ENCODE data around the gene CEP128.
"Not testable (repeated sequence)": the region's sequence is repeated elsewhere in the genome, so short reads cannot be mapped to it uniquely, and the experiment has no call there.

Gene CEP128

DNA sequence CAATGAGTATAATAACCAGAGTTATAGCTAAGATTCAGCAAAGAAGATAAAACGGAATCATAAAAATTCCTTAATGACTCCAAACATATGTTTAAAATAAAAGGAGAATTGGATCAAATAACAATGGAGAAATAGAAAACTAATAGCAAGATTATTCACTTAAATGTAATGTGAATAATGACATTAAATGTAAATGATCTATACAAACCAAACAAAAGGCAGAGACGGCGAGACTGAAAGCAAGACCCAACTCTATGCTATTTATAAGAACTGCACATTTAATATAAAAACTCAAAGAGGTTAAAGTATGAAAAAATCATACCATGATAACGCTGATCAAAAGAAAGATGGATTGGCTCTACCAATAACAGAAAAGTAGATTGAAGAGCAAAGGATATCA lies 10.0 kb upstream of the CEP128 start:
- no peak for DNase-seq

DNA sequence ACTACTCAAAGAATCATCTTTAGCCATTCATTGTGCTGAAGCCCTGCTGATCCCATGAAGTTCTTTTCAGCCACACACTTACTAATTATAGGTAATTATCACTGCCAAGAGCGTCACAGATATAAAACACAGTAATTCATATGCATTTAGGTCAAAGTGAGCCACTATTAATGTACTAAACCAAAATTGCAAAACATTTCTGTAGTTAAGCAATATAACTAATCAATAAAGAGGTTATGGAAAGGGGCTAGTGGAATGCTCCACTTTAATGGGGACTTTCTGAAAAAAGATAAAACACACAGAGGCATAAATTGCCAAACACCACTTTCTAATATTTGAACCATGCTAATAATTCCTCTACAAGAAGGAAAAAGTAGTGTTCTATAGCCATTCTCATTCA lies 6.8 kb upstream of the CEP128 start:
- DNase-seq, result no peak

DNA sequence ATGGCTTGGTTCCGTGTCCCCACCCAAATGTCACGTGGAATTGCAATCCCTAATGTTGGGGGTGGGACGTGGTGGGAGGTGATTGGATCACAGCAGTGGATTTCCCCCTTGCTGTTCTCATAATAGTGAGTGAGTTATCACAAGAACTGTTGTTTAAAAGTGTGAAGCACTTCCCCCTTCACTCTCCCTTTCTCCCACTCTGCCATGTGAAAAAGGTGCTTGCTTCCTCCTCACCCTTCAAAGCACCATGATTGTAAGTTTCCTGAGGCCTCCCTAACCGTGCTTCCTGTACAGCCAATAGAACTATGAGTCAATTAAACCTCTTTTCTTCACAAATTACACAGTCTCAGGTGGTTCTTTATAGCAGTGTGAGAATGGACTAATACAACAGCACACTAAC lies 5.3 kb upstream of the CEP128 start:
- DNase-seq, result no peak

DNA sequence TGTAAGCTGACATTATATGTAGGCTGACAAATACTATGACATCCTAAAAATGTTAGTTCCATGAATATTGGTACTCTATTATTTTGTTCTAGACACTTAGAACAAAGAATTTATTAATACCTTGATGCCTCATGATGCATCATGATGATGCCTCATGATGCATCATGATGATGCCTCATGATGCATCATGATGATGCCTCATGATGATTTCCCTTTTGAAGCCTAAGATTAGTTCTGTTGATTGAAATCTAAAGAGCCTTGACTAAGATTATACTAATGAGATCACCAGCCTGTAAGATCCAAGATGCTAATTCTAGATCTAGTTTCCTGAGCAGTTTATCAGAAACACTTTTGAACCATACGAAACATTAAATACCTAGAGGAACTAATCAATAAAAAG lies 4.6 kb upstream of the CEP128 start:
- no peak for DNase-seq

DNA sequence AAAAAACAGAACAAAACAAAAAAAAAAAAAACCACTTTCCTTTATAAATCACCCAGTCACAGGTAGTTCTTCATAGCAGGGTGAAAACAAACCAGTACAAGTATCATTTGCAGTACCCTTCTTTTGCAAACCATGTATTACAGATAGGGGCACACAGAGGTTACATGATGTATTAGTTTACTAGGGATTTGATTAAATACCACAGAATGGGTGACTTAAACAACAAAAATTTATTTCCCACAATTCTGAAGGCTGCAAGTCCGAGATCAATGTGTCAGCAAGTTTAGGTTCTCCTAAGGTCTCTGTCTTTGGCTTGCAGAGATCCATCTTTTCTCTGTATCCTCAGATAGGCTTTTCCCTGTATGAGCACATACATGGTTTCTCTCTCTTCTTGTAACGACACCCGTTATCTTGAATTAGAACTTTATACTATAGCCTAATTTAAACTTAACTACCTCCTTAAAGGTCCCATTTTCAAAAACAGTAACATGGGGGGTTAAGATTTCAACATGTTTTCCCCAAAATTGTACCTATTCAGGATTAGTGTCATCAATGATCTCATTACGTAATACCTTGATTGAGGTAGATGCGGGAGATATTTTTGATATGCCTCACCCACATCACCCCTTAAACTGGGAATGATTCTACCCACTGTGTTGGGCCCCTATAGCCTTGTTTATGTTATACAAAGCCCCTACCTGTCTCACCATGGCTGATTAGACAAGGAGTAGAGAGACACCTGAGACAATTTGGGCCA lies 3.5 kb upstream of the CEP128 start:
- no peak for DNase-seq

DNA sequence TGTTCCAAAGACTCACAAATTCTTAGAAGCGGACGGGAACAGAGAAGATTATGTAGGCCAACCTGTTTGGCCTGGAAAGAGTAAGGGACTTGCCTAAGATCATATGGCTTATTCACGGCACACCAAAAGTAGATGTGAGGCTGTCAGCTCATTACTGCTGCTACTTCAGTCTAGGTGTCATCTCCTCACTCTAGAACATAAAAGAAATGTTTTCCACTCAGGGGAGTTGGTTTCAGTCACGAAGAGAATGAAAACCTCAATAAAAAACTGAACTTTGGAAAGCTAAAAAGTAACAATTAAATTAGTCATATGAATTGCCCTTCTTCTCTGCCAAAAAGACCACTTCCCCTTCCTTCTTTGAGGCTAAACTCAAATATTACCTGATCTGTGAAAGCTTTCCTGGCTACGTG lies 658 bp upstream of the CEP128 start:
- no peak for DNase-seq

DNA sequence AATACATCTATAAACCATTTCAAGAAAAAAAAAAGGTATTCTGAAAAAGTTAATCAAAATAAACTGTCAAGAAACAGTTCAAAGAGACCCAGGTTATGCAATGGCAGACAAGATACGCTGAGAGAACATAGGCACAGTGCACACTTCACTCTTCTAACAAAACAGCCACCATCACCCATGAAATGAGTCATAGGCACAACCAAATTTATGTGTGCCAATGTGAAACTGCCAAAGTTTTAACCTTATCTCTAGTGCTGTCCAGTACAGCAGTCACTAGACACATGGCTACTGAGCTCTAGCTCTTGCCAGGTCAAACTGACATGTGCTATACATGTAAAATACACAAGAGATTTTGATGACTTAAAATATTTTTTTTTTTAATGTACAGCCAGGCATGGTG lies 1.4 kb downstream of the CEP128 start:
- DNase-seq, result no peak

DNA sequence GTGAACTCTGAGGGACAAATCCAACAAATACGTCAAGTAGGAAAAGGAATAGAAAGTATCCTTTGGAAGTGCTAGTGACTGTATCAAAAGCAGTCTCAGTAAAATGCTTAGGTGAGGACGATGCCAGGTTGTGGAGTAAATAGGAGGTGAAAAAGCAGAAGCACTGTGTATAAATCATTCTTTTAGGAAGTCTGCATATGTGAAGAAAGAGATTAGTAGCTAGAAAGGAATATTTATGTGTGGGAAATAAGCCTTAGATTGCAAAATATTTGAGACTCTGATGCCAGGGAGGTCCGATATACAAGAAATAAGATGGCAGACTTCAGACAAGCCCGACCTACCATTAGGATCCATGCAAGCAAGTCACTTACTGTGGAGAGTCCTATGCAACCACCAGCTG lies 7.9 kb downstream of the CEP128 start:
- no peak for DNase-seq

DNA sequence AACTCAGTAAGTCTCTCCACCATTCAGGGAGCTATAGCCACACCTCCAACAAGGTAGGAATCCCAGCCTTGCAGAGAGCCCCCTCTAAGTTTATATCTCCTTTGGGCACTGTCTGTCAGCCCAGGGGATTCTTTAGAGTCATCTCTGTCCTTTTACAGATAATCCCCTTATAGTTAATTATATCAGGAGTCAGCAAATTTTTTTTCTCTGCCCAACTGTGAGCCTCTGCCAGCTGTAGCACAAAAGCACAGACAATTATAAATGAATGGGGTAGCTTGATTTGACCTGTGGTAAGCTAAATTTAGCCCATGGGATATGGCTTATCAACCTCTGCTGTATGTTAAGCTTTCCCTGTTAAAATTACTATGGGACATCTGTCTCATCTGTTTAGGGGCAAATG lies 8.3 kb downstream of the CEP128 start:
- no peak for DNase-seq

DNA sequence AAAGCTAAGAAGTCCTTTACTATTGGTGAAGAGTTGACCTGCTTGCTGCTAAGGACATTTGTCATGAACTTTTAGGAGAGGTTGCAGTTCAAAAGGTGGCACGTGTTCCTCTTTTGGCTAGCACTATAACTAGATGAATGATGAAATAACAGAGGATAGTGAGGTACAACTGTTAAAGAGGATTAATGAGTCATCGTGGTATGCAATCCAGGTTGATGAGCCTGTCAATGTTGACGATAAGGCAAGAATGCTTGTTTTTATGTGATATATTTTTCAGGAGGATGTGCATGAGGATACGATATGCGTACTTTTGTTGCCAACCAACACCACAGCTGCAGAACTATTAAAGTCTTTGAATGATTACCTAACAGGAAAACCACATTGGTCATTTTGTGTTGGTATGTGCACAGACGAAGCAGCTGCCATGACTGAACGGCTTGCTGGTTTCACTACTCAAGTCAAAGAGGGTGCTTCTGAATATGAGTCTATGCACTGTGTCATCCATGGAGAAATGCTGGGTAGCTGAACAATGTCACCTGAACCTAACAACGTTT lies 10.6 kb downstream of the CEP128 start:
- DNase-seq, result no peak

DNA sequence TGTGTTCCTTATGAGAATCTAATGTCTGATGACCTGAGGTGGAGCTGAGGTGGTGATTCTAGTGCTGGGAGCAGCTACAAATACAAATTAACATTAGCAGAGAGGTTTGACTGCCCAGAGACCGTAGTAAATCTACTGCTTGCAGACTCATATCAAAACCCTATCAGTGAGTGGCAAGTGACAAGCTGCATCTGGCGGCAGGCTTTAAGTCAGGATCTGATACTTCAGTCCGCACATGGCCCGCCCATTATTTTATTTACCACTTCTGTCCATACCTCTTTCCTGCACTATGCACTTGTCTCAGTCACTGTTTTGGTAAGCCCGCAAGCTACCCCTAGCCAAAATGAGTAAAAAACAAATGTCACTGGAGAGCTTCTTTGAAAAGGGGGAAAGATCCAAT lies 11.4 kb downstream of the CEP128 start:
- no peak for DNase-seq

DNA sequence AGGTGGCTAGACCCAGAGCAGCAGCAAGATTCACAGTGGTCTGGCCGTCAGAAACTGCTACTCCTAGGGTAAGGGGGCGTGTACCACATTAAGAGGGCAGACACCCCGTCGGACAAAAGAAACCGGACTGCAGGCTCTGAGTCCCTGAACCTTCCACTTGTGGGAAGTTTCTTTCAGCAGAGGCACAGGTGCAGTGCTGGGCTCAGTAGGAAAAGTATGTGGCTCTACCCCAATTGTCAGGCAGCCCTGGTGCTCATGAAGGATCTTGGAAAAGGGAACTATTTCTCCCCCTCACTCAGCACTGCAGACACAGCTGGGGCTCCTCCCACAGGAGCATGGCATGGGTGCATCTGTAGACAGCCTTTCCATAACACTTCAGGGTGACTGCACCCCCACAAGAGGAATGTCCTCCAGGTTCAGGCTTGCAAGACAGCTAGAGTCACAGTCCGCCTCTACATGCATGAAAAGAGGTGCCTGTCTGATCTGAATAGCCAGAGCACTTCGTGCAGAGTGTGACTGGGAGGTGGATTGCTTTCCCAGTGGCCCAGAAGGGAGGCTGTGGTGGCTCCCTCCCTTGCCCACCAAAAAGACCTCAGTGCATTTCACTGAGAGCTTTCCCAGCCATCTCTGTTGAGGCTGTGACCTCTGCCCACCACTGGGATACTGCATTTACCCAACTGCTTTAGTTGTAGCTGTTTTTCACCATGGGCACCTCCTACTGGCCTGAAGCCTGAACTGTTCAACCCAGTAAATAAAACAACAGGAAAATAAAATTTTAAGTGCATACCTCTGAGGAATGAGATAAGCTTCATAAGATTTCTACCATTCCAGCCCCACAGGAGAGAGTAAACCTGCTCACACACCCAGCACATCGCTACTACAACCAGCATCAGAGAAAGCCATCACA lies 14.2 kb downstream of the CEP128 start:
- DNase-seq, result no peak

DNA sequence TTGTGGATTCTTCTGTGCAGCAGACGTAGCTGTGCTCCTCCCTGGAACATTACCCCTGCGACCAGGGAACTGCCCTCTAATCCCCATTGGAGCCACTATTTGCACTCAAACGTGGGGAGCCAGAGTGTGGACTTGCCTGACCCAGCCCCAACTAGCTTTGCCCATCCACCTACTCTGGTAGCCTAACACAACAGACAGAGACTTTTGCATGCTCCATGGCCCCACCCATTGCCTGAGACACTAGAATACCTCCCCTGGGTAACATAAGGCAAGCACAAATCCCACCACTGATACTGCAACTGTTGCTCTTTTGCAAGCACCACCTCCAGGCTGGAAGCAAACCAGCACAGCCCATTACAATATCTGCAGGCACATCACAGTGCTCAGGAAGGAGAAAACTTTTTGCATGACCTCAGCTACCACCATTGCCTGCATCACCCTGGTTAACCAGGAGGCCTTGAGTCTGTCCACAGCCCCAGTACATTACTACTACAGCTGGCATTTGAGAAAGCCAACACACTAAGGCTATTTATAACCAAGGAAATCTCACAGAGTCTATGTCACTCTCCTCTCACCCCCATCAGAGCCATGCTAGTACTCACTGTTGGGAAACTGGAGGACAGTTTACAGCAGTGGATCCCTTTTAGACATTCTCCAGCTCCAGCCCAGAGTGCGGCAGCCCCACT lies 15.0 kb downstream of the CEP128 start:
- DNase-seq, result no peak

DNA sequence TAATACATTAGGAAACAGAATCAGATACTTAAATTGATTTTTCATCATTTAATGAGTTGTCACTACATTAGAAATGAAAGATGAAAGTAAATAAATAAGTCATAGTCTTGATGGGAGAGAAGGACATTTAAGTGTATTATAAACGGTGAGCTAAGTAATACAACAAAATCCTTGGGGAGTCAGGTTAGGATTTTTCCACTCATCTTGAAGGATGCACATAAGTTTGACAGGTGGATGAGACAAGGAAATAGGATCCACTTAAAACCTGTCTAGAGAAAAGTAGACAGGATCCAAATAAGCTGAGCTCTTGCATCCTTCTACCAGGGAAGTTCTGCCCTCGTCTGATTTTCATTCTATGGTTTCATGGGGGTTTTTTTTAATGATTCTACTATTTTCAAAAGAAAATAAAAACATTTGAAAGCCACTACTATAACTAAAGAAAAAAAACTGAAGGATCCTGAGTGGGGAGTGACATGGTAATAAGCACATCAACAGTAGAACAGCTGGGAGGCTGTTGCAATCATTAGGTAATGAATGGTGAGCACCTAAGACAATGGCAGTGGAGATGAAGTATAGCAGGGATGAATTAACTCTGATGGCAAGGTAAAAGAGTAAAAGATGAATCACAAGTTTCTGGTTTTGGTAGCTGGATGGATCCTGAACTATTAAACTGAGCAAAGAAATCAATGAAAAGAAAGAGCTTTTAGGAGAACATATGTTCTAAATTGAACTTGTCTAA lies 17.0 kb downstream of the CEP128 start:
- no peak for DNase-seq

DNA sequence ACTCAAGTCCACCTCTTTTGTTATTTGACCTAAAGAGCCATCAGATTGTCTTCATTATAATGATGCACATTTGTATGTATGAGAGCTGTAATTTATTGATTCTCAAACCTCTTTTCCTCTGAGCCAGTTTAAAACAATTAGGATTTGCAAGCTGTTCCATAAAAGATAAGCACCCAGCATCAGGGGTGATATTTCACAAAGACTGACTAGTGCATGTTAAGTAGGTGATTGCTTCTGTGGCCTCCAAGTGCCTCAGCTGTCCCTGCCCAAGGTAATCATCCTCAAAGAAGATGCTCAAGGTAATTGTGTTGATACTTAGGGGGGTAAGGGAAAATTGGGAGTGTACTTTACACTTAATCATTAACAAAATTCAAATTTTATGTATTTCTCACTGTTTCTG lies 18.2 kb downstream of the CEP128 start:
- no peak for DNase-seq

DNA sequence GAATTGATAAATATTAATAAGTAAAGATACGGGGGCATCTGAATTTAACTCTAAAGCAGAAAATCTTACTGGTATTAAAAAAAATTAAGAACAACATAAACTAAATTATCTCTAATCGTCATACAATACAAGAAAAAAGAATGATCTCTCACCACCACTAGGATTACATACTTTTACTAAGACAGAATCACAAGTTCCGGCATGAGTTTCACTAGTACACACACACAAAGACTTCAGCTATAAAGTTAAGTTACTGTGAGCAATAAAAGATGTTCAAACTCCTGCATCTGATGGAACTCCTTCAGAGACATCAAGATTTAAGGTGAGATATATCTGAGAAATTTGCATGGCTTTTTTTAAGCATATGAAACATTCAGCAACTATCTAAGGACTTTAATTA lies 21.9 kb downstream of the CEP128 start:
- no peak for DNase-seq

DNA sequence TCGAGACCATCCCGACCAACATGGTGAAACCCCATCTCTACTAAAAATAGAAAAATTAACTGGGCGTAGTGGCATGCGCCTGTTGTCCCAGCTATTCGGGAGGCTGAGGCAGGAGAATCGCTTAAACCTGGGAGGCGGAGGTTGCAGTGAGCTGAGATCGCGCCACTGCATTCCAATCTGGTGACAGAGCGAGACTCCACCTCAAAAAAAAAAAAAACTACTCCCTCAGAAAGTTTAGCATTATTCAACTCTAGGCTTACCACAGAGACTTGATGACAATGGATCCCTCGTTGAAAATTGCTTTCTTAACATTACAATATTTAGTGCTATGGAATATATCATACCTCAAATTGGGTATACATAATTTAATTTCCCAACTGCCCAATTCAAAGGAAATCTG lies 29.5 kb downstream of the CEP128 start:
- not testable (repeated sequence) for DNase-seq

DNA sequence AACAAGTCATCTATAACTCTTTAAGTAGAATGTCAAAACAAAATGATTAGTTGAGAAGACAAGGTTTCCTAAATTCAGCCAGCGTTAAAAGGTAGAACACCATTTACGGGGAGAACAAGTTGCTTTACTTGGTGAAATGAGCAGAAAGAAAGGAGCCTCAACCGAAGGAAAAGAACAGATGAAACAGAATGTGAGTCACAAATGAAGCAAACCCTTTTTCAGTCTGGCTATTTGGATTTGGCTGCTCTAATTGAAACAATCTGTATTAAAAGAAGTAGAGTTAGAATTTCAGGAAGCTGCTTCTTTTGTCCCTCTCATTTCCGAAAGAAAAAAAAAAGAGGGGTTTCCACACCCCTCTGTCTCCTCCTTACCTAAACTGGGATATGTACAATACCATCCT lies 34.6 kb downstream of the CEP128 start:
- no peak for DNase-seq

DNA sequence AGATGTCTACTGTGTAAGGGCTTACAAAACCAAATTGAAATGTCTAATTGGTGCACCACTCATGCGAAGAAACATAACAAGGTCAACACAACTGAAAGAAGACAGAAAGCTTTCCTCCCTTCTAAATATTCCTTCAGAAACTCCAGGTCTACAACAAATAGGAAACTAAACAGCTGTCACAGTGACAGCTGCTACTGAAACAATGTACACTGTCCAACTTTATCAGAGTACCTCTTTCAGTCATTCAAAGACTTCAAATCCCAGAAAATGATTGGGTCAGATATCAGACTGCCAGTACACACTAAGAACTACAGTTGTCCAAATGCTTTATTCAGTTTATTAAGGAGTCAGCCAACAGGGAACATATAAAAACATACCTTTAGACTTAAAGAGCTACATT lies 35.2 kb downstream of the CEP128 start:
- no peak for DNase-seq

DNA sequence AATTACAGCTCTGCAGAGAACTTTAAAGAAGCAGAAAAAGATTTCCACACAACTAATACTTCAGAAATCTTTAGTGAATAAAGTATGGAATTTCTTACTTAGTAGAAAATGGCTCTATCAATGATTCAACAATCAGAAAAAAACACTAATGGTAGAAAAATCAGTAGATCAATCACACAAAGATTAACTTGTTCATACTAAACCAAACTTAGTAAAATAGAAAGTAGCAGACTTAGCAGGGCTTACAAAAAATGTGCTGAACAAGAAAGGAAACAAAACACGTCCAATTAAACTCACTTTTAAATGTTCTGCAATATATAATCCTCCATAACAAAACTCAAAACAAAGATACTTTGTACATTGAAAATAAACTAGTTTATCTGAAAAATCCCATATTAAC lies 38.9 kb downstream of the CEP128 start:
- no peak for DNase-seq

DNA sequence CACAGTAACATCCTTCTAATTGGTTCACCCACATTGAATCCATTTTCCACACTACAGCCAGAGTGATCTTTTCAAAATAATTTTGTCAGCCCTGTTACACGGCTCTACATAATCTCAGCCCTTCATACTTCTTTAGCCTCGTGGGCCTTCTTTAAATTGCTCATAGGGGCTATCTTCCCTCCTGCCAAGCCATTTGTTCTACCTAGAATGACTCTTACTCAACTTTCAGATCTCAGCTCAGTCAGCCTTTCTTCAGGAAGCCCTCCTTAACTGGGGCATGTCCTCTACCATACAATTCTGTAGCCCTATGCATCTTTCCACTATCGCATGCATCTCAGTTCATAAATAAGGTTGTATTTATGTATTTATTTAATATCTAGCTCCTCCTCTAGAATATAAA lies 39.7 kb downstream of the CEP128 start:
- no peak for DNase-seq

DNA sequence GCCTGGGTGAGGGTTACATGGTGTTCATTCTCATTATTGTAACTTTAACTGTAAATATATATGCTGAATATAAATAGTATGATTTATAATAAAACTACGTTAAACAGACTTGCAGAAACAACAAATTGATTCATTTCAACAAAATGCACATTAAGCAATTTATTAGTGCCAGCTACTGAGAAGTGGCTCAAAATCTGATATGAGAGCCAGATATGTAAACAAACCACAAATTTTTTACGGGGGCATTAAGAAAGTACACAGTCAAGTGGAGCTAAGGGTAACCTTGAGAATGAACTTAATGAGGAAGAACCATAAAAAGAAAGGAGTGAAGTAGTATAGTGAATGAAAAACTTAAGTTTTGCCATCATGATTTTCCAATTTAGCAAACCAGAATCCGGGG lies 40.3 kb downstream of the CEP128 start:
- no peak for DNase-seq

DNA sequence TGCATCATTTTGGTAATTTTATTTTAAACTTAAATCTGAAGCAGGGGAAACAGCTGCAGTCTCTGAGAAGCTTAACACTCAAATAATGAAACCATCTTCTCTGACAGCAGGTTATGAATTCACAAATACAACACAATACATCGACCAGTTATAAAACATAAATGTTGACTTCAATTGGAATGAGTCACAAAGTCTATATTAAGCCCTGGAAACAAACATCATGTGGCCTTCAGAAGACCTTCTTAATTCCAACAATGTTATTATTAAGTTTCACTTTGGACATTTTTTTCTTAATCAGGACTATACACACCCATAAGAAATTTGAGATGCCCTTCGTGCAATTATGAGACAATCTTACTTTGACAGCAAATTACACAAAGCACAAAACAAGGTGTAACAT lies 68.9 kb downstream of the CEP128 start:
- no peak for DNase-seq

Data from hippocampal formation (tissue), 2 donors.